ENCODE data around the gene SETD5.

SETD5 gene

DNA sequence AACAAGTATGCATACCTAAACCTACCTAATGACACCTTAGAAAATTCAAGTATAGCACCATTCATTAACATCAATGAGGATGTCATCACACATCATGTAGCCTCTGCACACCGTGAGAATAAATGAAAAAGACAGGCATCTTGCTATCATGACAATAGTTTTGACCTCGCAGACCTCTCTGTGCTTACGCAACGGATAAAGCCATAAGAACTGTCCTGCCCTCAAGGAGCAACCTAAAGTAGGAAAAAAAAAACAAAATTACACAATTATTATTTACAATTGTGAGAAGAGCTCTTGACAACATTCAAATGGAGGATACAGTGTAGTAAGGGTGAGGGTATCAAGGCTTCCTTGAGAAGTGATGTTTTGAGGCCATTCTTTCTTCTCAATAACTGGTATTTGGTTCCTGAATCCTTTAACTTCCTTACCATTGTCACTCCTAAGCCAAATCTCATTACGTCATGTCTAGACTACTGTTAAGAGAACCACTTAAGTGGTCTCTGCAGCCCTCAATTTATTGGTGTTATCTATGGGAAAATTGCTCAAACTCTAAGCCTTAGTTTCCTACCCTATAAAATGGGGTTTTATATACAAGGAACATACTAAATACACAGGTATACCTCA lies 7.0 kb upstream of the SETD5 start:
- DNase-seq = no peak

DNA sequence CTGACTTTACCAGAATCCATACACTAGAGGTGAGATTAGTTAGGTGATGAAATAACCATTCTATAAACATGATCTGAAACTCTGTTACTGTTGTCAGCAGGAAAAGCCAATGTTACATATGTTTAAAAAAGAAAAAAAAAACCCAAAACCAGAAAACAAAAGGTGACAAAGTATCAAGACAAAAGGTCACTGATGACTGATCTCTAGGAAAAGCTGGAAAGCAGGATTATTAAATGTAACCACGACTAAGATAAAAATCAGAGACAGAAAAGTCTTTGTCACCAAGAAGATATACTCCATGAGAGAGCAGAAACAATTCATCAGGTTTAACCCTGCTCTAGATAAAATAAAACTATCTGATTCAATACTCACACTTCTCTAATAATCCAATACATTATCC lies 5.4 kb upstream of the SETD5 start:
- DNase-seq = no peak

DNA sequence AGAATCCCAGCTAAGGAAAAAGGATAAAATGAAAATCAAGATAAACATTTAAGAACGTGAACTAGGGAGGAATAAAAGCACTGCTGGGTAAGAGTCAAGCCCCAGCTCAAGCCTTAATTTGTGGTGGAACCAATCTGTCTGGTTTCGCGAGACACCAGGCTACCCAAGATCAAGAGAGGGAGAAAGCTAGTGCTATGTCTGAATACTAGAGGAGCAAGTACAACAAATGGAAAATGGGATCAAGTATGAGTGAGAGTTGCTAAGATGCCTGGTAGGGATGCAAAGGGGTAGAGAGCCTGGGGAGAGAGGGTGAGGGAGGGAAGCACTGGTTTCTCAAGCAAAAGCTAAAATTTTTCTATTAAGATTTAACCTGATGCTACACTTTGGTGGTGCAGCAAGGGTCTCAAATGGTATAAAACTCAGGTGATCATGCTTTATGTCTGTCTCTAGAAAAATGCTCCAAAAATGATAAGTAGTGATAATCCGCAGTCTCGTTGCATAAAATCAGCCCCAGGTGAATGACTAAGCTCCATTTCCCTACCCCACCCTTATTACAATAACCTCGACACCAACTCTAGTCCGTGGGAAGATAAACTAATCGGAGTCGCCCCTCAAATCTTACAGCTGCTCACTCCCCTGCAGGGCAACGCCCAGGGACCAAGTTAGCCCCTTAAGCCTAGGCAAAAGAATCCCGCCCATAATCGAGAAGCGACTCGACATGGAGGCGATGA lies 1.7 kb upstream of the SETD5 start:
- no peak for DNase-seq

DNA sequence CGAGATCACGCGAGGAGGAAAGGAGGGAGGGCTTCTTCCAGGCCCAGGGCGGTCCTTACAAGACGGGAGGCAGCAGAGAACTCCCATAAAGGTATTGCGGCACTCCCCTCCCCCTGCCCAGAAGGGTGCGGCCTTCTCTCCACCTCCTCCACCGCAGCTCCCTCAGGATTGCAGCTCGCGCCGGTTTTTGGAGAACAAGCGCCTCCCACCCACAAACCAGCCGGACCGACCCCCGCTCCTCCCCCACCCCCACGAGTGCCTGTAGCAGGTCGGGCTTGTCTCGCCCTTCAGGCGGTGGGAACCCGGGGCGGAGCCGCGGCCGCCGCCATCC lies 1.1 kb upstream of the SETD5 start:
- peak; percentile 78 for DNase-seq

DNA sequence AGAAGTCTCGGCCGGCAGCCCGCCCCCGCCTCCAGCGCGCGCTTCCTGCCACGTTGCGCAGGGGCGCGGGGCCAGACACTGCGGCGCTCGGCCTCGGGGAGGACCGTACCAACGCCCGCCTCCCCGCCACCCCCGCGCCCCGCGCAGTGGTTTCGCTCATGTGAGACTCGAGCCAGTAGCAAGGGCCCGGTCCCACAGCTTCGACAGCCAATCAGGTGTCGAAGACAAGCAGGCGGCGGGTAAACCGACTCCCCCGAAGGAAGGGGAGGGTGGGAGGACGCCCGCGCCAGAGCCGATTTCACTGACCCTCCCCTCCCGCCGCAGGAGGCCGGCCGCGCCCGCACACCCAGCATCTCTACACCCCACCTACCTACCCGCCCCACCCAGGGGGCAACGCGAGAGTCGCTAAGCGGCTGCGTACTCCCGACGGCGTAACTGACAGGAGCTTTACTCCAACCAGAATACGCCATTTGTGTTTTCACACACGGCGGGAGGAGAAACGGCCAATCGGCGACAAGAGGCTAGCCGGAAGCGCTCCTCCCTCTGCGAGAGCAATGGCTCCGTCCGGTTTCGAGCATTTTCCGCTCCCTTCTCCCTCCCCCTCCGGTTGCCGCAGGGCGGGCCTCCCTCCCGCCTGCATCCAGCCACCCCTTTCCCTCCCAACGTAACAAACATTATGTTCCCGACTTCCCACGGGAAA lies 633 bp upstream of the SETD5 start:
- peak; percentile 98 for DNase-seq

DNA sequence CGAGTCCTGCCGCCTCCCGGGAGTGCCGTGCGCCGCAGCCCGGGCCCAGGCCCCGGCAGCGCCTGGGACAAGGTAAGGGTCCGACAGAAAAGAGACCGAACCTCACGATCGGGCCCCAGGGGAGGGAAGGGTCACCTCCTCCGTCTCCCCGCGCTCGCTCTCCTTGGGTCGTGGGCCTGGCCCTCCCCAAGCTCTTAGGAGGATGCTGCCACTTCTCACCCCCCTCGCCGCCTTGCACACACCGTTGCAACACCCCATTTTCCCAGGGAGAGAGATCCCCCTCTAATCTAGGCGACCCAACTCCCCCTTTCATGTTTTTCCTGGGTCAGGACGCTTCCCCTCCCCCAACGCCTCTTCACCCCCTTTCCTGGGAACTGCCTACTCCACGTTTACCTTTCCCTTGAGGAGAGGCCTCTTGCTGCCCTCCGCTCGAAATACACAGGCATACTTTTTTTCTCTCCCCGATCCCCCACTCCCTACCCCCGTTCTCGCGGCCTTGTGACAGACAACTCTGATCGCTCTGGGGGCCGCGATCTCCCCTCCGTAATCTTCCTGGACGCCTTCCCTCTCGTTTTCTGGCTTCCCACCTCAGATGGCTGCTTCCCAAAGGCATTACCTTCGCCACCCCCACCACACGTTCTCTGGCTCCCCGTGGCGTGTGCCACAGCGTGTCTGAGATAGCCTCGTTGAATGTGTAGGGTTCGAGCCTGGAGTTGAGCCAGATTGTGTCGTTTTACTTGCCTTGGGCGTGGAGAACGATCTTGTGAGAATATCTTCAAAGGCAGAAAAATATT lies 688 bp downstream of the SETD5 start:
- no peak for DNase-seq

DNA sequence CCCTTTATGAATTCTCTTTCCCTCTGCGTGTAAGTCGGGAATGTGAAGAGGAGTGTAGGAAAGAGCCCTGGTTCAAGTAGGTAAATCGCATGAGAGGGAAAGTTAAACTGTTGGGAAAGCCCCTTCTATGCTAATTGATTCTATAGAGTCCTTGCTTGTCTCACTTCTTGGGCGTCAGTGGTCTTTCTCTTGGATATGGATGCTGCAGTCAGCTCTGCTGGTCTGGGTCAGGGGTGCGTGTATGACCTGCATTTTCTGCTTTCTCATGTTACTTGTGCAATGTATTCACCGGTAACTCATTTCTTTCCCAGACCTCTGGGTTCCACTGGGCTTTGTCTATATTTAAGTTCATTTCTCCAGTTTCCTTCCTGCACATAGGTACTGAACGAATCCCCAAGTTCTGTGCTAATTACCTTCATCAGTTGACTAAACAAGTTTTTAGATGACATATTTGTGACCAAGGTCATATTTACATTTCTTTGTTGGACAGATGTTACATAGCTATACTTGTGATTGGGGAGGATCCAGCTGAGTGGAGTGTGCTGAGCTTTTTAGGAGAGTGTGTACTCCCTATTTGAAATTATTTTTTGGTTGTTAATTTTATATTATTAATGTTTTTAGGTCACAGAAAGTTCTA lies 1.4 kb downstream of the SETD5 start:
- DNase-seq = peak; percentile 47

DNA sequence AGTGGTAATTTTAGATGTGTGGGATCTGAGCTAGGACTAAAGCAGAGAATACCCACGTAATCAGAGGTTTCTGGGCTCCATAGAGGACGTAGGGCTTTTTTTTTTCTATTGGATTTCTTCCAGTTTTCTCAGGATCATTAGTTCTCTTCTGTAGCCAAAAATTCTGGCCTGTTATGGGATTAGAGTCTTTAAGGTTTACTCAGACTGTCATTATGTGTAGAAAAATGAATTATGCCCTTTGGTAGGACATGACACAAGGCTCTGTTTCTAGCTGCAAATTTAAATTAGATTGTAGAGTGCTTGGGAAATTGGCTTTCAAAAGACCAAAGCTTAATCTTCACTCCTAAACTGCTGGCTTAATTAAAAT lies 1.9 kb downstream of the SETD5 start:
- no peak for DNase-seq

DNA sequence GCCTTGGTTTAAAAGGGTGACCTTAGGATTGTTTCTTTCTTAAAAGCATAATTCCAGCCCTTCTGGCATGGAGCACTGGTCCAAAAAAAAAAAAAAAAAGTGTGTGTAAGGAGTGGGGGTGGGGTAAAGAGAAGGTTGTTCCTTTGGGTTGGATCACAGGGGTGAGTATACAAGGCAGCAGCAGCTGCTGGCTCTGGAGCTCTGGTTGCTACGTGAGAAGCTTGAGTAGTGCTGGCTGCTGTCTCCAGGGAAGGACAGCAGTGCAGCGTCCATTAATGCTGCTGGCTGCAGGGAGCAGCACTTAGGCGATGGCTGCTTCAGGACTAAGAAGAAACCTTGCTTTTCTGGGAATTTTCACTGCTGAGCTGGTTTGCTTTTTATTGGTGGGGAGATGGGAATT lies 2.3 kb downstream of the SETD5 start:
- DNase-seq = no peak

DNA sequence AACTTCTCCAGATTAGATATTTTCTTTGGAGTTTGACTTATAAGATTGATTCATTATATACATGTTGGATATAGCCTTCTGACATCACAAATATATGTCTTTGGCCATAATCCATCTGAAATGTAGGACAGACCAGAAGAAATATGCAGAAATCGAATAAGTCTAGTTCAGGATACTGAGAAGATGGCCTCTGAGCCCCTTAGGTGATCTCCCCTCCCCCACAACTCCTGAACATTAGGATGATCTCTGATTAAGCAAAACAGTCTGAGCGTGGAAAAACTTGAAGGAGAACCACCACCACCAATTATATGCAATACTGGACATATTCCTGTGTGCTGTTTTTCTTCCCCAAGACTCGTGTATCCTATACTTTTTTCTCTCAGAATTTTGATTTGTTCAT lies 3.2 kb downstream of the SETD5 start:
- no peak for DNase-seq

DNA sequence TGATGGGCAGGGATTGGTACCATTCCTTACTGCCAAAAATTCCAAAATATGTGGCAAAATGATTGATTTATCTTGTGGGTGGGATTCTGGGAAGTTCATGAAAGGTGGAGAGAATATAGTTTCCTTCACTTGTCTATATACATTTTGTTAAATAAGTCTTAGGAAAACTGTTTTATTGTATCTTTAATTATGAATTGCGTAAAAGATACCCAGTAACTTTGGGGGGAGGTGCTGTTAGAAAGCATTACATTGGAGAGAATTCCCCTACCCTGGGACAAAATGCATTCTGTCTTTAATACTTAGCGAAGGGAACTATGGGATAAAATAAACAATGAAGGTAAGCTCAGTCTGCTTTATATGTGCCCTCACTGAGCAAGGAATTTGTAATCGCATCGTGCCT lies 4.6 kb downstream of the SETD5 start:
- DNase-seq = no peak

DNA sequence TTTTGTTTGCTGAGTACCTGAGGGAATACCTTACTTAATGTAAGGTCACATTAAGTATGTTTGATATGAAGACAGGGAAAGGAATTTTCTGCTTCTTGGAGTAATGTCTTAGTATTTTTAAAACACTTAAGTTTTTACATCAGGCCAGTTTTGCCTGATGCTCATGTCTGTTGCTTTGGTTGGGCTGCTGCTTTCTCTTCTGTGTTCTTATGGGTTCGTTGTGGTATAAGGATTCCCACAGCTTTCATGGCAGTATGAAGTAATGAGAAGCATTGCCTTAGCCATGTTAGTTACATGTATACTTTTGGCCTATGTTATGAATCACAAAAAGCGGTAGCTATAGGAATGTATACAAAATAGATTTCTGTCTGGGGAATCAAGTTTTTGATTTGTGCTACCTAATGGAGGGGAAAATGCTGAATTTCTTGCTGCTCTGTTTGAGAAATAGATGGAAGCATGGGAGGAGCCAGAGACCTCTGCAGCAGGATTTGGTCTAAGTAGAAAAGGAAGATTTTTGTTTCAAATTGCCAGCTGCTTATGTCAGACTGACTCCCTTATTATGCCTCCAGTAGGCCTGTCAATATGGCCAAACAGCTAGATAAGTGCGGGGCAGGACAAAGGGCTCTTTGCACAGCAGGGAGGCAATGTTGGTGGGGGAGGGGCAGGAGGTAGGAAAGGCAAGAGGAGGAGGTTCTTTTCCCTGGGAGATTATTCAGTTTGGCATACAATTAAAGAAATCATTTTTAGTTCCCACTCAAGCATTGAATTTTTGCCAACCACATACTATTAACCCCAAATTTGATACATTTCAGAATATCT lies 5.2 kb downstream of the SETD5 start:
- DNase-seq = no peak

DNA sequence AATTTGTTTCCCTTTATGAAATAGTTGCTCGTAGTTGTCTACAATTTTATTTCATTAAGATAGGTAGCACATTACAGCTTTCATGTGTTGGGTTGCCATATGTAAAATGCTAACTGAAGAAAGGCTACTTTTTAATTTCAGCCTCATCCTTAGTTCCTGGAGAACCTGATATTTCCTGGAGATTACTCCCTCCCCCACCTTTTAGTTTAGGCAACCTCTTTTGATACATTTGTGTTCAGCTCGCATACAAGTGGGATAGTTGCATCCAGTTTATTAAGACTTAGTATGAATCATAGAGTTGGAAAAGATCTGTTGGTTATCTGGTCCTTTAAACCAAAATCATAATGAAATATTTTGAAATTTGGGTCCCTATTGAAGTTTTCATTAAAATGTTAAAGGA lies 6.0 kb downstream of the SETD5 start:
- DNase-seq = no peak

DNA sequence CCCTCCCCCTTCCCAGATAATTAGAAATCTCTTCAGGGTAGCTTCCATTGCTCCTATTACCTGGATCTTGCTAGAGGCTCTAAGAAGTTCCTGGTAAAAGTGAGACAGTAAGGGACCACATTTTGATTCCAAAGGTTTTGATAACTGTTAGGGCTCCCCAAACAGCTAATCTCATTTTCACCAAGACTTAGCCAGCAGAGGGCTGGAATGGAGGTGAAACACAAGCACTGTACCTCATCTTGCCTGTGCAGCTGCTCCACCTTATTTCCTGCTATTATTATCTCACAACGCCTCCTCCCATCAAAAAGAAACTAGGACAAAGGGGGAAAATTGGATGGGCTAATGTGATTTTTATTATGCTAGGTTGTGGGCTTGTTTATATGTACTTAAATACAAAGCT lies 7.3 kb downstream of the SETD5 start:
- no peak for DNase-seq

DNA sequence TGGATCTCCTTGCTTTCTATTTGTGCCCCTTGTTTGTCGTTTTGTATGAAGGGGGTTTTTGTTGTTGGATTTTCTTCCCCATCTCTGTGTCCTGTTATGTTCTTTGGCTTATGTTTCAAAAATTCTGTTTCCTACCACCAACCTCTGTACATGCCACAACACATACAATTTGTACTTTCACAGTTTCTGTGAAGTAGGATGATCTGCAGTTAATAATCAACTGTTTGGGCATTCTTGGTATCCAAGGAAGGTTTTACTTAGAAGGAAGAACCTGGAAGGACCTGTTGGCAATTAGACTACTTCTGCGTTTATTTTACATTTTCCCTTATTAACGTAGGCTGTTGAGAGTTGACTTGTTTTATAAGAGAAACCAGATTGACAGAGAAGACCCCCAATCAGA lies 8.3 kb downstream of the SETD5 start:
- DNase-seq = no peak

DNA sequence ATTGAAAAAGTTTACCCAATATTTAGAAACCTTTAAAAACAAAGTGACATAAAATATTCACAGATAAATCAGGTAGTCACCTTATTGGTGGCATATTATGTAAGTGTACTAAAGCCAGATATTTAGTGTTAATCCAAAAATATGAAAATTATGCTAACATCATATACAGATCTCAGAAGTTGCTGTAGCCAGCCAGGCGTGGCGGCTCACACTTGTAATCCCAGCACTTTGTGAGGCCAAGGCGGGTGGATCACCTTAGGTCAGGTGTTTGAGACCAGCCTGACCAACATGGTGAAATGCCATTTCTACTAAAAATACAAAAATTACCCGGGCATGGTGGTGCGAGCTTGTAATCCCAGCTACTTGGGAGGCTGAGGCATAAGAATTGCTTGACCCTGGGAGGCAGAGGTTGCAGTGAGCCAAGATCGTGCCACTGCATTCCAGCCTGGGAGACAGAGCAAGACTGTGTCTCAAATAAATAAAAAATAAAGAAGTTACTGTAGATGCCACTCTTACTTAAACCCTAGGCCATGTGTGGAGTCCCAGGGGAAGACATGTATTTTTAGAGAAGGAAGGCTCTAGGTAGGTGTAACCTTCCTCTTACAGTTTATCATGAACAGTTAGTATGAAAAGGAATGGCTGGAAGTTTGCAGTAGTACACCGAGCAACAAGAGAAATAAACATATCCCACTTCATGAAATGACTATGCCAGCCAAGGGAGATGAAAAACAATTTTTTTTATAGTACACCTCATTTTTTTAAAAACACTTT lies 9.6 kb downstream of the SETD5 start:
- DNase-seq = no peak

DNA sequence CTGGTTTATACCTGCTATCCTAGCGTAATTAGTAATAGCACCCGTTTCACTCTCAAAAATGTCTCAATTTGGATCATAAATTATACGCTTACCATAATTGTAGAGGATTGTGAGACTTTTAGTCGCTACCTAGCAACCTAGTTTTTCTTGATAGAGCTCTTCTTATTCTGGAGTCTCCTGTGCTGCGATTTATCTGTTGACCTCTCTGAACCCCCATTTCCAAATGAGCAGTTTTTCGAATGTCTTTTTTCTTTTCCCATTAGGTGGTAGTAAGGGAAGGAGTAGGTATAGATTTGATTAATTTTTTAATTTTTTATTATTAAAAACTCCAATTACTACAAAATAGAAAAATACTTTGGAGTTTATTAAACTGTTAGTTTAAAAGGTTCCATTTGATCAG lies 10.6 kb downstream of the SETD5 start:
- DNase-seq = no peak

DNA sequence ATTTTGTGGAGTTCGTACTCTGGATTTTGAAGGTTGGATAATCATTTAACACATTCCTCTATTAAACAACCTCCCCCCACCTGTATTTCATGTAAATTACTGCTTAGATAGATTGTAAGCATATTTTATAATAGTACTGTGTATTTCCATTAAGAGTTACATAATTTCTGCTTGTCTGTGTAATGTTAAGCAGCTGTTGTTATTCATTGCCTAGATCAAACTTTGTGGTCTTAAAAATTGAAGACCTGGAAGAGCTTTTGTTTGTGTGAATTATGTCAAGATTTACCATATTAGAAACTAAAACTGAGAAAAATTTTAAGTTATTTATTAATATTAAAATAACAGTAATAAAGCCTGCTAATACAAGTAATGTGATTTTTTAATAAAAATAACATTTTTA lies 11.1 kb downstream of the SETD5 start:
- DNase-seq = no peak

DNA sequence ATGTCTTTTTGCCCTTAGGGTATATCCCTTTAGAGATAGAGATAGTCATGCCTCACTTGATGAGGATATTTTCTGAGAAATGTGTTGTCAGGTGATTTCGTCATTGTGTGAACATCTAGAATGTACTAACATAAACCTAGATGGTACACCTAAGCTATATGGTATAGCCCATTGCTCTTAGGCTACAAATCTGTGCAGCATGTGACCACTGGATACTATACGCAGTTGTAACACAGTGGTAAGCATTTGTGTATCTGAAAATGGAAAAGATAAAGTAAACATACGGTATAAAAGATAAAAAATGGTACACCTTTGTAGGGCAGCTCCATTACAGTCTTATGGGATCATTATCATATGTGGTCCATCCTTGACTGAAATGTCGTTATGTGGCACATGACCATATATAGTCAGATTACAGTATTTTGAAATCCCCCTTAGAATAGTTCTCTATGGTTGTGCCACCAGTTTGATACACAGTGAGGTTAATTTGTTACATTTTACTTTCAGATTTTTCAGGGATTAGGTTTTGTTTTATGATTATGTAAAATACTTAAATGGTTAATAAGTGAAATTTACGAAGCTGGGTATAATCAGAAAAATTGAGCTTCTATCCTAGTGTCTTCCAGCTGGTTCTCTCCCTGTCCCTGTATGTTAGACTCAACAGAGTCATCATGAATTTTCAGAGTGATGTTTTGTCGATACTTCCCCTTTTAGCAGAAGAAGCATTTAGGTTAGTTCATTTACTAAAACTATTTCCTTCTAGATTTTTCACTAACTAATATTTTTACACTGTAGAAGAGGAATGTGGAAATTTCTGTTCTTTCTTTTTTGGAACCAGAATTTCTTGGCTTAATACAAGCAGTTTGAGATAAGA lies 12.8 kb downstream of the SETD5 start:
- DNase-seq = no peak

DNA sequence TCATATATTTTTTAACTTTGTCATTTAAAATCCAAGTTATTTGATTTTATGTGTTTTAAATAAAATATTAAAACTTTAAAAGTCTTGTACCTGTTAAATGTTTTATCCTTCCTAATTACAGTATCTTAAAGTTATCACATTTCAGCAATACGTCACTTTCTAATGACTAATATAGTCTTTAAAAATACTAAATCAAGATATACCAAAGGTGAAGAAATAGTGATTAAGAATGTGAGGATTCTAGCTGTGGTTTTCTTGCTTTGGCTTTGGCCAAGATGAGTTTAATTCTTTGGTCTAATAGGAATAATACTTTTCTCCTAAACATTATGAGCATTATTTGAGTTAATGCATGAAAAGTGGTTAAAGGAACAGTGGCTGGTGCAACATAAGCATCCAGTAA lies 13.9 kb downstream of the SETD5 start:
- DNase-seq = no peak

DNA sequence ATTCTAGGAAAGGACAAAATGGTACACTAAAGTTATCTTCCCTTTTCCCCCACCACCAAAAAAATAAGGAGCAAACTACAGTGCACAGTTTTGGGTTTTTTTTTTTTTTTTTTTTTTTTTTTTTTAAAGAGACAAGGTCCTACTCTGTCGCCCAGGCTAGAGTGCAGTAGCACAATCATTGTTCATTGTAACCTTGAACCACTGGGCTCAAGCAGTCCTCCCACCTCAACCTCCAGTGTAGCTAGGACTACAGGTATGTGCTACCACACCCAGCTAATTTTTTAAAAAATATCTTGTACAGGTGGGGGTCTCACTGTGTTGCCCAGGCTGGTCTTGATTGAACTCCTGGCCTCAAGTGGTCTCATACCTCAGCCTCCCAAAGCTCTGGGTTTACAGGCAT lies 14.9 kb downstream of the SETD5 start:
- no peak for DNase-seq
